ENCODE measurements around the gene ECI2. TPM values are rescaled to one million over a fixed set of nuclear protein-coding genes. Genes with fewer than 3 reads are reported as not detected.

ECI2 gene
- total RNA-seq, 1 experiment from 2014 or later, result 38.4 TPM

GRCh38 chr6:4071330-4071729 is 64.0 kb downstream of the ECI2 start:
- no peaks in the 10 kb centered on the region for H3K4me1 Mint-ChIP-seq (ENCODE audit: insufficient read depth, unreplicated experiment)
- intact Hi-C loops (cut with micrococcal nuclease), result no loop called here
- no peak for TF ChIP-seq CTCF (IDR thresholded peaks at IDR 0.05; ENCODE audit: unreplicated experiment)
- CTCF ChIA-PET, result interaction anchor here (2.3 kb wide), 1 partner anchor 54 kb away, joined by 6 read pairs; no protein-coding TSS in a partner anchor
- H3K9me3 Mint-ChIP-seq (ENCODE audit: unreplicated experiment), result no peaks in the 10 kb centered on the region
- BruUV-seq (replicated peaks), result no TSS peak
- no peaks in the 10 kb centered on the region for H3K27me3 Mint-ChIP-seq (ENCODE audit: insufficient read depth, unreplicated experiment)
- no peak for DNase-seq (ENCODE audit: unreplicated experiment)
- H3K27ac Mint-ChIP-seq (ENCODE audit: low read depth, unreplicated experiment), result no peak overlapping the region
- H3K36me3 Mint-ChIP-seq (ENCODE audit: insufficient read depth, unreplicated experiment), result peaks cover 4% of the 10 kb centered on the region
- POLR2A ChIA-PET, result interaction anchor here (0.7 to 1.4 kb wide), 3 partner anchors 9 to 1180 kb away, joined by 3 to 4 read pairs (median 4); no protein-coding TSS in a partner anchor
- no peak overlapping the region for H3K4me3 Mint-ChIP-seq (ENCODE audit: unreplicated experiment)

DNA sequence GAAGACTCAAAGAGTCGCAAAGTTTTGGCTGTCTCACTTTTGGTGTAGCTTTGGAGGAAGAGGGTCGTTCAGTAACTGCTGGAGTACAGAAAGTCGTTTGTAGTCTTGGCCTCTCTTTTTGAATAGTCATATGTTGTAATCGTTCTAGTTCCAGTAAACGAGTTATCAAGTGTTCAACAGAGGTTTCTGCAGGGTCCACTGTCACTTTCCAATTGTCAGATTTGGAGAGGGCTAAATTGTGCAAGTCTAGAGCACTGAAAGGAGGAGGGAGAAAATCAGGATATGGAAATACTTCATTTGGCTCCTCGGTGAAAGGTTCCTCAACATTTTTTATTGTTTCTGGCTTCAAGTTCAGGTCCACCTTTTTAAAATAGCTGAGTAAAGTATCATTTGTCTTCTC is 66.2 kb downstream of the ECI2 start:
- BruUV-seq (replicated peaks), result no TSS peak
- Mint-ChIP-seq H3K4me1 (ENCODE audit: insufficient read depth, unreplicated experiment) (no peaks in the 10 kb centered on the region), H3K4me3 (ENCODE audit: unreplicated experiment) (no peak overlapping the region), H3K36me3 (ENCODE audit: insufficient read depth, unreplicated experiment) (peaks cover 26% of the 10 kb centered on the region), H3K9me3 (ENCODE audit: unreplicated experiment) (no peaks in the 10 kb centered on the region), H3K27me3 (ENCODE audit: insufficient read depth, unreplicated experiment) (no peaks in the 10 kb centered on the region), H3K27ac (ENCODE audit: low read depth, unreplicated experiment) (no peak overlapping the region)
- DNase-seq (ENCODE audit: unreplicated experiment), result no peak
- no peak for TF ChIP-seq CTCF (IDR thresholded peaks at IDR 0.05; ENCODE audit: unreplicated experiment)
- intact Hi-C loops (cut with micrococcal nuclease), result no loop called here
- CTCF ChIA-PET, result no interaction called here
- POLR2A ChIA-PET, result interaction anchor here (0.6 to 1.5 kb wide), 5 partner anchors 10 to 113 kb away, joined by 3 to 7 read pairs (median 4); no protein-coding TSS in a partner anchor

- Mint-ChIP-seq H3K4me3 (ENCODE audit: unreplicated experiment) (no peak overlapping the region), H3K4me1 (ENCODE audit: insufficient read depth, unreplicated experiment) (no peaks in the 10 kb centered on the region), H3K36me3 (ENCODE audit: insufficient read depth, unreplicated experiment) (peaks cover 41% of the 10 kb centered on the region), H3K27me3 (ENCODE audit: insufficient read depth, unreplicated experiment) (no peaks in the 10 kb centered on the region), H3K27ac (ENCODE audit: low read depth, unreplicated experiment) (no peak overlapping the region), H3K9me3 (ENCODE audit: unreplicated experiment) (no peaks in the 10 kb centered on the region)
- no peak for DNase-seq (ENCODE audit: unreplicated experiment)
- POLR2A ChIA-PET, result interaction anchor here (0.5 to 1.9 kb wide), 5 partner anchors 8 to 23 kb away, joined by 3 to 5 read pairs (median 4); no protein-coding TSS in a partner anchor
- intact Hi-C loops (cut with micrococcal nuclease), result no loop called here
- BruUV-seq (replicated peaks), result no TSS peak
- no peak for TF ChIP-seq CTCF (IDR thresholded peaks at IDR 0.05; ENCODE audit: unreplicated experiment)
- CTCF ChIA-PET, result interaction anchor here (0.6 to 1.2 kb wide), 3 partner anchors 14 to 88 kb away, joined by 3 to 5 read pairs (median 3); no protein-coding TSS in a partner anchor
Measured at GRCh38 chr6:4067673-4068072, 67.7 kb downstream of the ECI2 start.

DNA sequence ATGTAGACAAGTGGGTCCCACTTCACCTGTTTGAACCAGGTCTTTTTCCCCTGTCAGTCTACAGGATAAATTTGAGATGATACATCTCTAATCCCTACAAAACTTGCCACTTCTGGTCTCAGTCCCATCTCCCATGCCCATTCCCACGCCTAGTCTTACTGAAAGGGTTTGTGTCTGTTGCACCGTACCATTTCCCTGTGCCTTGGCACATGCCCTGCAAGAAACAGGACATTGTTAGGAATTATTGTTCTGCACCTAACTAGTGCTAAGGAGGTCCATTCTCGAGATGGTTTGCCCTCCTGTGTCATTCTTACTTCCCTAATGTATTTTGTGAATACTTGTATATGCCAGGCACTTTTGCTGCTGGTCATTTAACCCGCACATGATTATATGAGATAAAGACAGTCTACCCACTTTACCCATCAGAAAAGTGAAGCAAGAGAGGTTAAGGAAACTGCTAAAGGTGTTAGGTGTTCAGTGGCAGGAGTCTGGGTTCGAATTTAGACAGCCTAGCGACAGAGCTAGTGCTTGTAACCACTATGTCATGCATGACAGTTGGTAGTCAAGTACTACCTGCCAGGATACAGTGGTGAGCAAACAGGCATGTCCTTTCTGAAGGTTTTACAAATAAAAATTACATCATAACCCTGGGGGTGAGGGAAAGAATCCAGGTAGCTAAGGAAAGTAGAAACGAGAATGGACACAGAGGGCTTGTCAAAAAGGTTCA is 69.2 kb downstream of the ECI2 start:
- POLR2A ChIA-PET, result interaction anchor here (1.0 to 1.9 kb wide), 3 partner anchors 9 to 69 kb away, joined by 3 to 5 read pairs (median 4); partner anchors contain the start of gene ECI2
- no peak for TF ChIP-seq CTCF (IDR thresholded peaks at IDR 0.05; ENCODE audit: unreplicated experiment)
- Mint-ChIP-seq H3K36me3 (ENCODE audit: insufficient read depth, unreplicated experiment) (peaks cover 51% of the 10 kb centered on the region), H3K27ac (ENCODE audit: low read depth, unreplicated experiment) (no peak overlapping the region), H3K27me3 (ENCODE audit: insufficient read depth, unreplicated experiment) (no peaks in the 10 kb centered on the region), H3K4me1 (ENCODE audit: insufficient read depth, unreplicated experiment) (no peaks in the 10 kb centered on the region), H3K9me3 (ENCODE audit: unreplicated experiment) (no peaks in the 10 kb centered on the region), H3K4me3 (ENCODE audit: unreplicated experiment) (no peak overlapping the region)
- intact Hi-C loops (cut with micrococcal nuclease), result no loop called here
- DNase-seq (ENCODE audit: unreplicated experiment), result no peak
- BruUV-seq (replicated peaks), result no TSS peak
- CTCF ChIA-PET, result interaction anchor here (1.0 kb wide), 1 partner anchor 37 kb away, joined by 3 read pairs; no protein-coding TSS in a partner anchor

Other genes with a start within 250 kb of the ECI2 start
- gene FAM217A, start 56.4 kb downstream of the ECI2 start, total RNA-seq (2022), result not detected in 2 replicates

All from MCF 10A (cell line).